ENCODE data around the gene SOST.

DNA sequence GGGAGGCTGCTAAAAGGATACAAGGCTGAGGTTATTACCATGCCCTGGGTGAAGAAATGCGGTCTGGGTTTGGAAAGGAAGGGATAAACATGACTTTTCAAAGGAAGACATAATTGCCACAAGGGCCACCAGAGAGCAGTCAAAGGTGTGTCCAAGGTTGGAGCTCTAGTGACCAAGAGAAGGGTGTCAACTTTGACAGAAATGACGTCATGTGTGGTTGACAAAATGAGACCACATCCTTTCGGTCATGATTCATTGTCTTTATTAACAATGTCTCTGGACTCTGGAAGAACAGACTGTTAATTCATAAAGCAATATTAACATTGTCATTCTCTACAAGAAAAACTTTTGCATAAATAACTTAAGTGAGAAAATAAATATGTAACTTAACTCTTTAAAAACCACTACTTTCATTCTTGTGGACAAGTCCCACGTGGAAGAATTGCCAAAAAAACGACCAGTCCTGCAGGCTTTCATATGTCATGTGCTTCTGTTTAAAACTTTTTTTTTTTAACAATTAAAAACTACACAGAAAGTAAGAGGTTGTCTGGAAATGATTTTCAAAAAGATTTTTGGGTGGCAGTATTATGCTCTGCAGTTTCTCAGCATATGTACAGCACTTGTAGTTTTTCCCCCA, 5.0 kb downstream of the SOST start:
- no peak for TF ChIP-seq SUZ12 (IDR thresholded peaks at IDR 0.05; ENCODE audit: extremely low read depth, insufficient read depth, insufficient read length)
- no peak for TF ChIP-seq ZNF274 (IDR thresholded peaks at IDR 0.05; ENCODE audit: low read depth, low read length)
- TF ChIP-seq YY1 (IDR thresholded peaks at IDR 0.05; ENCODE audit: insufficient read depth, insufficient read length): no peak

Data from NT2/D1 (cell line).